H9 (cell line): ENCODE measurements around the gene CCDC192. TPM values are rescaled to one million over a fixed set of nuclear protein-coding genes. Genes with fewer than 3 reads are reported as not detected.

Experiments used
- DNase-seq: peaks from one replicate; pipeline ENCODE4 v3.0.0-alpha.2; 2017
- H2AFZ ChIP-seq: one replicate; pipeline ENCODE4 v1.6.1; 2013; ENCODE audit warnings: mild to moderate bottlenecking, low read length, control low read depth, moderate library complexity
- H2AK5ac ChIP-seq: 2 replicates; pipeline ENCODE4 v1.6.1; 2013; ENCODE audit warnings: low read length, control low read depth, mixed read lengths; ENCODE audit not compliant: insufficient read length
- H2BK120ac ChIP-seq: one replicate; pipeline ENCODE4 v1.6.1; 2013; ENCODE audit warnings: low read depth, mild to moderate bottlenecking, low read length, control low read depth, inconsistent platforms; ENCODE audit not compliant: poor library complexity, severe bottlenecking
- H2BK12ac ChIP-seq: 2 replicates; pipeline ENCODE4 v1.6.1; 2013; ENCODE audit warnings: low read length, control low read depth, mixed read lengths, low read depth; ENCODE audit not compliant: insufficient read length
- H2BK15ac ChIP-seq: 2 replicates; pipeline ENCODE4 v1.6.1; 2013; ENCODE audit warnings: low read depth, low read length, control low read depth
- H2BK20ac ChIP-seq: one replicate; pipeline ENCODE4 v1.6.1; 2013; ENCODE audit warnings: low read depth, mild to moderate bottlenecking, low read length, control low read depth, inconsistent platforms; ENCODE audit not compliant: poor library complexity, severe bottlenecking
- H2BK5ac ChIP-seq: 2 replicates; pipeline ENCODE4 v1.6.1; 2013; ENCODE audit warnings: low read length, control low read depth, mixed read lengths; ENCODE audit not compliant: insufficient read length
- H3K14ac ChIP-seq: 2 replicates; pipeline ENCODE4 v1.6.1; 2013; ENCODE audit warnings: low read length, control low read depth; ENCODE audit not compliant: insufficient read depth
- H3K18ac ChIP-seq: 2 replicates; pipeline ENCODE4 v1.6.1; 2013; ENCODE audit warnings: low read depth, mild to moderate bottlenecking, mixed read lengths, low read length, control low read depth; ENCODE audit not compliant: insufficient read length
- H3K23ac ChIP-seq: 2 replicates; pipeline ENCODE4 v1.6.1; 2013; ENCODE audit warnings: low read length, control low read depth, mixed read lengths, low read depth; ENCODE audit not compliant: insufficient read length
- H3K23me2 ChIP-seq: 2 replicates; pipeline ENCODE4 v1.6.1; 2013; ENCODE audit warnings: low read depth, mild to moderate bottlenecking, mixed read lengths, low read length, control low read depth; ENCODE audit not compliant: insufficient read length, poor library complexity, severe bottlenecking
- H3K27ac ChIP-seq: 2 replicates; pipeline ENCODE4 v1.5.1; 2013; ENCODE audit warnings: low read length, control low read depth, mixed read lengths, low read depth; ENCODE audit not compliant: insufficient read length
- H3K27me3 ChIP-seq: 2 replicates; pipeline ENCODE4 v1.6.1; 2013; ENCODE audit warnings: low read length, control low read depth, inconsistent platforms; ENCODE audit not compliant: insufficient read depth
- H3K4ac ChIP-seq: 2 replicates; pipeline ENCODE4 v1.6.1; 2013; ENCODE audit warnings: low read depth, mild to moderate bottlenecking, control low read depth, inconsistent platforms, low read length, moderate library complexity
- H3K4me1 ChIP-seq: 2 replicates; pipeline ENCODE4 v1.6.1; 2013; ENCODE audit warnings: low read length, control low read depth, inconsistent platforms; ENCODE audit not compliant: insufficient read depth
- H3K4me2 ChIP-seq: 2 replicates; pipeline ENCODE4 v1.6.1; 2013; ENCODE audit warnings: low read length, control low read depth, mixed read lengths; ENCODE audit not compliant: insufficient read length, insufficient read depth
- H3K56ac ChIP-seq: 2 replicates; pipeline ENCODE4 v1.6.1; 2013; ENCODE audit warnings: low read depth, mild to moderate bottlenecking, mixed read lengths, low read length, control low read depth; ENCODE audit not compliant: insufficient read length
- H3K79me1 ChIP-seq: 2 replicates; pipeline ENCODE4 v1.6.1; 2013; ENCODE audit warnings: low read depth, mild to moderate bottlenecking, moderate library complexity, low read length, control low read depth, inconsistent platforms; ENCODE audit not compliant: insufficient read depth, poor library complexity, severe bottlenecking
- H3K79me2 ChIP-seq: 2 replicates; pipeline ENCODE4 v1.6.1; 2013; ENCODE audit warnings: low read length, control low read depth, inconsistent platforms; ENCODE audit not compliant: insufficient read depth
- H3K9ac ChIP-seq: 2 replicates; pipeline ENCODE4 v1.6.1; 2013; ENCODE audit warnings: low read length, control low read depth, mixed read lengths; ENCODE audit not compliant: insufficient read length; ENCODE audit errors: extremely low read depth
- H3K9me3 ChIP-seq: one replicate; pipeline ENCODE4 v1.6.1; 2013; ENCODE audit warnings: low read depth, low read length, inconsistent platforms; ENCODE audit not compliant: control insufficient read depth
- H3T11ph ChIP-seq: one replicate; pipeline ENCODE4 v1.6.1; 2013; ENCODE audit warnings: mild to moderate bottlenecking, low read length, control low read depth, inconsistent platforms
- H4K20me1 ChIP-seq: one replicate; pipeline ENCODE4 v1.6.1; 2013; ENCODE audit not compliant: control insufficient read depth, insufficient read length, insufficient read depth
- H4K5ac ChIP-seq: 2 replicates; pipeline ENCODE4 v1.6.1; 2013; ENCODE audit warnings: low read depth, mild to moderate bottlenecking, mixed read lengths, low read length, control low read depth; ENCODE audit not compliant: insufficient read length
- H4K8ac ChIP-seq: replicated peaks from 2 replicates; pipeline ENCODE4 v1.6.1; 2013; ENCODE audit warnings: low read length, control low read depth, mixed read lengths, low read depth; ENCODE audit not compliant: insufficient read length
- H4K91ac ChIP-seq: 2 replicates; pipeline ENCODE4 v1.6.1; 2013; ENCODE audit warnings: low read depth, mild to moderate bottlenecking, moderate library complexity, mixed read lengths, low read length, control low read depth; ENCODE audit not compliant: insufficient read length
- H3K27ac Mint-ChIP-seq, 3 experiments: 2 replicates in 2 of 3; 3 replicates in 1 of 3; pipeline ENCODE4 v1.8.0; 2020 to 2021; ENCODE audit warnings: mixed read lengths in 3 of 3, mild to moderate bottlenecking in 1 of 3, moderate library complexity in 1 of 3
- H3K27me3 Mint-ChIP-seq: 2 replicates; pipeline ENCODE4 v1.8.0; 2021; ENCODE audit warnings: low read depth, mild to moderate bottlenecking, moderate library complexity, mixed read lengths
- H3K36me3 Mint-ChIP-seq, 3 experiments: 2 replicates in 2 of 3; 3 replicates in 1 of 3; pipeline ENCODE4 v1.8.0; 2020 to 2021; ENCODE audit warnings: low read depth in 3 of 3, mixed read lengths in 3 of 3; ENCODE audit not compliant: insufficient read depth in 1 of 3
- H3K4me1 Mint-ChIP-seq, 2 experiments: 2 replicates each; pipeline ENCODE4 v1.8.0; 2020; ENCODE audit warnings: mixed read lengths in 2 of 2
- H3K4me3 Mint-ChIP-seq, 2 experiments: 2 replicates in 1 of 2; 3 replicates in 1 of 2; pipeline ENCODE4 v1.8.0; 2020 to 2021; ENCODE audit warnings: mild to moderate bottlenecking in 2 of 2, mixed read lengths in 2 of 2, moderate library complexity in 1 of 2
- H3K9me3 Mint-ChIP-seq, 2 experiments: 2 replicates in 1 of 2; 3 replicates in 1 of 2; pipeline ENCODE4 v1.8.0; 2020; ENCODE audit warnings: mild to moderate bottlenecking in 2 of 2, mixed read lengths in 2 of 2, moderate library complexity in 1 of 2
- CTCF ChIP-seq: fragments of 200-600 bp; sonication (generic); conservative IDR thresholded peaks from 3 replicates; pipeline ENCODE4 v1.8.0; 2021; ENCODE audit warnings: antibody characterized with exemption, mild to moderate bottlenecking
- total RNA-seq: library from RNA; stranded (reverse); gene quantifications from 2 replicates; pipeline ENCODE4 v1.2.1, GENCODE V29; 2021

The CCDC192 gene
- total RNA-seq, 1 experiment from 2014 or later, result not detected

DNA sequence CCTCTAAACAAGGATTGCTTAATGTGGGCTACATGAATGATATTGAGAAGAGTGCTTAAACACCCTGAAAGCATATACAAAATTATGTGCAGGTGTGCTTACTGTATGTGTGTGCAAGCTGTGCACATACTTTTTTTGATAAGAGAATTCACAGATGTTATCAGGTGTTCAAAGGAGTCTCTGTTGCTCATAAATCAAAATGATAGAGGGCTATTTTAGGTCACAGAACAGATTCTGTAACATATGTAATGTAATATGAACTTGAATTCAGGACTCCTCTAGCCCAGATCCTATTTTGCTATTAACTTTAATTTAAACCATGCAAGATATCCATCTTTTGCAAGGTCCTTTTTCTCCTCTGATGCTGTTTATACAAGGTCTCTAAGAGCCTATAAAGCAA is 38.2 kb downstream of the CCDC192 start:
- TF ChIP-seq CTCF, result no peak
- H3K4me1 ChIP-seq, result no peaks in the 10 kb centered on the region; the same call in 1 of the 2 replicates
- Mint-ChIP-seq H3K4me1 (peaks cover 8 to 12% of the 10 kb centered on the region in 2 experiments), H3K36me3 (peaks cover 0 to 4% (median 0%) of the 10 kb centered on the region in 3 experiments; a peak in 2 of 7 replicates), H3K27me3 (peaks cover 4% of the 10 kb centered on the region; the same call in 1 of the 2 replicates), H3K4me3 (no peak overlapping the region), H3K27ac (no peak overlapping the region), H3K9me3 (peaks cover 0 to 1% of the 10 kb centered on the region in 2 experiments; a peak in 2 of 5 replicates)
- H2BK5ac ChIP-seq, result no peak overlapping the region
- H4K5ac ChIP-seq, result no peak overlapping the region
- H3K56ac ChIP-seq, result no peak overlapping the region
- H3K79me2 ChIP-seq, result no peaks in the 10 kb centered on the region
- no peak overlapping the region for H2BK12ac ChIP-seq
- no peaks in the 10 kb centered on the region for H3K27me3 ChIP-seq
- H2BK120ac ChIP-seq, result no peak overlapping the region
- no peaks in the 10 kb centered on the region for H3K9me3 ChIP-seq
- H3K9ac ChIP-seq, result no peak overlapping the region
- H3K4ac ChIP-seq, result no peak overlapping the region
- no peak overlapping the region for H2BK15ac ChIP-seq
- no peak overlapping the region for H2BK20ac ChIP-seq
- H3K14ac ChIP-seq, result no peak overlapping the region
- no peak overlapping the region for H2AK5ac ChIP-seq
- no peak overlapping the region for H3T11ph ChIP-seq
- H3K18ac ChIP-seq, result no peak overlapping the region
- no peak overlapping the region for H3K27ac ChIP-seq
- H4K91ac ChIP-seq, result no peak overlapping the region
- DNase-seq, result no peak
- no peaks in the 10 kb centered on the region for H3K23me2 ChIP-seq
- H3K23ac ChIP-seq, result no peak overlapping the region
- no peaks in the 10 kb centered on the region for H3K79me1 ChIP-seq
- no peak overlapping the region for H4K8ac ChIP-seq
- no peak overlapping the region for H2AFZ ChIP-seq
- H4K20me1 ChIP-seq, result no peaks in the 10 kb centered on the region
- H3K4me2 ChIP-seq, result no peak overlapping the region
